Stimulated activated CD8-positive, alpha-beta memory T cell treated with anti-CD3 and anti-CD28 coated beads, Interleukin-2, amount 100 ng/mL, for 1 hour (primary cell): ENCODE results near the gene PLAC1.

ENCODE experiments used
- DNase-seq, 2 donors: peaks; one replicate each; pipeline ENCODE4 v3.0.0-alpha.2; 2020; ENCODE audit warnings: low read depth in 2 of 2

PLAC1 gene

GRCh38 chrX:134588806-134589205 is 69.5 kb downstream of the PLAC1 start:
- DNase-seq, result no peak

- DNase-seq, result no peak
Measured at GRCh38 chrX:134580907-134581306, 77.4 kb downstream of the PLAC1 start.

- no peak for DNase-seq
Measured at GRCh38 chrX:134573683-134574035, 84.6 kb downstream of the PLAC1 start.

- no peak for DNase-seq
Measured at GRCh38 chrX:134572816-134573682, 85.2 kb downstream of the PLAC1 start.

GRCh38 chrX:134571796-134572195 is 86.5 kb downstream of the PLAC1 start:
- DNase-seq, result no peak

- DNase-seq, result no peak
Measured at GRCh38 chrX:134570899-134571298, 87.4 kb downstream of the PLAC1 start.

- no peak for DNase-seq
Measured at GRCh38 chrX:134570509-134570846, 87.8 kb downstream of the PLAC1 start.

GRCh38 chrX:134569306-134569705 is 89.0 kb downstream of the PLAC1 start:
- no peak for DNase-seq

GRCh38 chrX:134568285-134569016 is 89.8 kb downstream of the PLAC1 start:
- no peak for DNase-seq

GRCh38 chrX:134566506-134566905 is 91.8 kb downstream of the PLAC1 start:
- no peak for DNase-seq

- DNase-seq, result no peak
Measured at GRCh38 chrX:134562002-134562401, 96.3 kb downstream of the PLAC1 start.

GRCh38 chrX:134558133-134558532 is 100.1 kb downstream of the PLAC1 start:
- DNase-seq, result no peak

GRCh38 chrX:134554291-134554690 is 104.0 kb downstream of the PLAC1 start:
- no peak for DNase-seq

GRCh38 chrX:134552351-134552750 is 105.9 kb downstream of the PLAC1 start:
- no peak for DNase-seq

- no peak for DNase-seq
Measured at GRCh38 chrX:134551376-134552048, 106.8 kb downstream of the PLAC1 start.

- no peak for DNase-seq
Measured at GRCh38 chrX:134548257-134549201, 109.7 kb downstream of the PLAC1 start.

GRCh38 chrX:134547047-134547679 is 111.1 kb downstream of the PLAC1 start:
- DNase-seq, result no peak

GRCh38 chrX:134546187-134546586 is 112.1 kb downstream of the PLAC1 start:
- DNase-seq, result no peak

GRCh38 chrX:134545510-134545909 is 112.8 kb downstream of the PLAC1 start:
- DNase-seq, result no peak

- no peak for DNase-seq
Measured at GRCh38 chrX:134544513-134545151, 113.6 kb downstream of the PLAC1 start.

- DNase-seq, result no peak
Measured at GRCh38 chrX:134544135-134544512, 114.1 kb downstream of the PLAC1 start.
